ENCODE data around the gene VWA8.

The VWA8 gene

DNA sequence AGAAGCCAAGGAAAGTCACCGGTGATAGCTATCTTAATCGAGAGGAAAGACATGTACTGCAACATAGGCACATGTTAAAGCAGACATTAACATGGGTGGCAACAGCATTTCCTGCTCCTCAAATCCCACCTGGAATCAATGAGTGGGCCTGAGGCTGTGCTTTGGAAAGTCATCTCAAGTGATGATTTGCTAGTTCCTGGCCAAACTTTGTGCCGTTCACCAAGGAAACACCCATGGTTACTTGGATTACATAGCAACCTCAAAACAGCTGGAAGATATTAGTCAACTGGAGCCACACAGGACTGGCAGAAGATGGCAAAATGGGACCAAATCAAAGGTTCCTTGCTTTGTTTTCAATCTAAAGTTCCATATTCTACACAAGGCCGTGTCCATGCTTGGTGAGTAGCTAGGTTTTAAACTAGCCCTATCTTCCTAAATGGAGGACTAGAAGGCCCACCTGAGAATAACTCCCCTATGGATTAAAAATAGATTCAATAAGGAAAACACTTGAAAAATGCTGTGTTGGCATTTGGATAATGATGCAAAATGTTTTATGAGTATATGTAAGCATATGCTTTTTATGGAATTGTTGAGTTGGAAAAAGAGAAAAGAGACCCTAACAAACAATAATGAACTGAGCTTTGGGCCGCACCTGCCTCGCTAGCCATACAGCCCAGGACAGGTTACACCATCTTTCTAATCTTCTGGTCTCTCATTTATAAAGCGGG, 359.0 kb downstream of the VWA8 start:
- H3K36me3 ChIP-seq (ENCODE audit: control insufficient read depth, insufficient read depth, low read length): no peaks in the 10 kb centered on the region
- no peak overlapping the region for H3K27ac ChIP-seq (ENCODE audit: low read depth, low read length)
- no peaks in the 10 kb centered on the region for H3K27me3 ChIP-seq (ENCODE audit: control insufficient read depth, insufficient read depth, low read length)
- no peaks in the 10 kb centered on the region for H3K4me1 ChIP-seq (ENCODE audit: control insufficient read depth, insufficient read depth, low read length)
- no peak overlapping the region for H3K4me3 ChIP-seq (ENCODE audit: low read length)
- no peak overlapping the region for H3K9ac ChIP-seq (ENCODE audit: low read length)

DNA sequence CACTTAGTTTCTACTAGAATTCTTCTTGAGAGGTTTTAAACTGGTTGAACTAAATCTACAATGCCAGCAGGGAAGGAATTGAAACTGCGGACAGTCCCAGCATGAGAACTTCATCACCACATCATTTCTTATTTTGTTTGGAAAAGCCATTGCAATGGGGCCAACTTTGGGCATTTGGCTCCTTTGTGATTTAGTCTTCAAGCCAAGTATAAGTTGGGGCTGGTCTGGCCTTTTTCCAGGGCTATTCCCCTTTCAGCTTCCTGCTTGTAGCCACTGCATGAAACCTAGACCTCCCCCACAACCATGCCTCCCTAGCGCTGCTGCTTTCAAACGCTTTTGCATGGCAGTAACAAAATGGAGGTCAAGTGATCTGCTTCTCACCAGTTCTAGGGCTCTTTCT, 361.3 kb downstream of the VWA8 start:
- Histone ChIP-seq H3K27me3 (ENCODE audit: control insufficient read depth, insufficient read depth, low read length) (no peaks in the 10 kb centered on the region), H3K9ac (ENCODE audit: low read length) (no peak overlapping the region), H3K36me3 (ENCODE audit: control insufficient read depth, insufficient read depth, low read length) (no peaks in the 10 kb centered on the region), H3K4me1 (ENCODE audit: control insufficient read depth, insufficient read depth, low read length) (no peaks in the 10 kb centered on the region), H3K27ac (ENCODE audit: low read depth, low read length) (no peak overlapping the region), H3K4me3 (ENCODE audit: low read length) (no peak overlapping the region)

DNA sequence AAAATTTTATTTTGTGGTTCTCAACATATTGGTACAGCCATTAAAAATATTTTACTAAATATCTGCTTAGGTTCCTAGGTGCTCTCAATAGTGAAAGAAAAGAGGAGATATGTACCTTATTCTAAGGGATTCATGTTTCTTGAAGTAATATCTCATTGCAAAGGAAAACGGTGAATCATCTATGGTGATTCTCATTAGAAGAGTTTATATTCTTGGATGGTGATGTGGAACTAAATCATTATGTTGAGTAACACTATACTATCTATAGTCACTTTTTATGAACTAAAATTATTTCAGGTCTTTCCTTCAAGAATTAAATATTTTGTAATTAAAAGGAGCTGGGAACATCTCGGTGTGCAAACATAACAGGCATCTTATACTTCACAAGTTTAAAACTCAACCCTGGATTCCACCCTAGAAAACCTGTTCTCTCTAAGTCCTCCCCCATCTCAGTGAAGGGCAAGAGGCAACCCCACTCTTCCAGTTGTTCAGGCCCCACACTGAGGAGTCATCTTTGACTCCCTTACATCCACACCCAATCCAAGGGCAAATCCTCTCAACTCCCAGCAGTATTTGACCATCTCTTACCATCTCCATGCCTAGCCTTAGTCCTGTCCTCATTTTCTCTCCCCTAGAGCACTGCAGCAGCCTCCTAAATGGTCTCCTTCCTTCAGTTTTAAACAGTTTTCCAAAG, 363.4 kb downstream of the VWA8 start:
- no peak overlapping the region for H3K27ac ChIP-seq (ENCODE audit: low read depth, low read length)
- H3K9ac ChIP-seq (ENCODE audit: low read length): no peak overlapping the region

DNA sequence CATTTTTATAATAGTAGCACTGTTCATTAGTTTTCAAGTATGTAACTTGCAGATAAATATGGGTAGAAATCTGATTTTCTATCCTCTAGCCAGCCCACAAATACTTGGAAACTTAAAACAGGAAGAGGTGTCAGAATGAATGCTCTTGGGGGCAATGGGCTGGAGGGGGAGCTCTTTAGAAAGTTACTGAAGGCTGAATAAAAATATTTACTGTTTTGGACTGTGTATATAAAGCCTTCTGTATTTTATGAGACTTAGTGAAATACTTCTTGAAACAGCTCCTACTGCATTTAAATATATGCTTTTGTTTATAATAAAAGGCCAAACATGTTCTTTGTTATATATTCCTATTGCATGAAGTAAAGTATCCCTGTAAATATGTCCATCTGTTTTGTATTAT, 364.7 kb downstream of the VWA8 start:
- Histone ChIP-seq H3K27me3 (ENCODE audit: control insufficient read depth, insufficient read depth, low read length) (no peaks in the 10 kb centered on the region), H3K4me3 (ENCODE audit: low read length) (no peak overlapping the region), H3K4me1 (ENCODE audit: control insufficient read depth, insufficient read depth, low read length) (no peaks in the 10 kb centered on the region), H3K36me3 (ENCODE audit: control insufficient read depth, insufficient read depth, low read length) (no peaks in the 10 kb centered on the region), H3K27ac (ENCODE audit: low read depth, low read length) (no peak overlapping the region), H3K9ac (ENCODE audit: low read length) (no peak overlapping the region)

More for the DNA sequence above, 363.4 kb downstream of the VWA8 start:
- H3K4me1 ChIP-seq (ENCODE audit: control insufficient read depth, insufficient read depth, low read length): no peaks in the 10 kb centered on the region
- H3K4me3 ChIP-seq (ENCODE audit: low read length): no peak overlapping the region
- H3K27me3 ChIP-seq (ENCODE audit: control insufficient read depth, insufficient read depth, low read length): no peaks in the 10 kb centered on the region
- no peaks in the 10 kb centered on the region for H3K36me3 ChIP-seq (ENCODE audit: control insufficient read depth, insufficient read depth, low read length)

DNA sequence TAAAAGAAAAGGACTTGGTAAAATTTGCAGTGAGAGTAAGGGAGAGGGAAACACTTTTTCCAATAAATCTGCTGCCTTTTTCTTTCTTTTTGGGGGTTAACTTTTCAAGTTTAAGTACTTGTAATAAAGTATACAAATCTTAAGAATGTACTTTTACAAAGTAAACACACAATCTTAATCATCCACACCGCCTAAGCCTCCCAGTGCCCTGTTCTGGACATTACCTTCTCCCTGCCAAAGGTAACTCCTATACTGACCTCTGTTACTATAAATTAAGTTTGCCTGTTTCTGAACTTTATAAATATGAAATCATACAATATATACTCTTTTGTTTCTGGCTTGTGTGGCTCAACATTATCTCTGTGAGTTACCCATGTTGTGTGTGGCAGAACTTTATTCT, 365.6 kb downstream of the VWA8 start:
- no peaks in the 10 kb centered on the region for H3K27me3 ChIP-seq (ENCODE audit: control insufficient read depth, insufficient read depth, low read length)
- H3K27ac ChIP-seq (ENCODE audit: low read depth, low read length): no peak overlapping the region
- no peak overlapping the region for H3K9ac ChIP-seq (ENCODE audit: low read length)
- no peaks in the 10 kb centered on the region for H3K36me3 ChIP-seq (ENCODE audit: control insufficient read depth, insufficient read depth, low read length)
- no peaks in the 10 kb centered on the region for H3K4me1 ChIP-seq (ENCODE audit: control insufficient read depth, insufficient read depth, low read length)
- H3K4me3 ChIP-seq (ENCODE audit: low read length): no peak overlapping the region

DNA sequence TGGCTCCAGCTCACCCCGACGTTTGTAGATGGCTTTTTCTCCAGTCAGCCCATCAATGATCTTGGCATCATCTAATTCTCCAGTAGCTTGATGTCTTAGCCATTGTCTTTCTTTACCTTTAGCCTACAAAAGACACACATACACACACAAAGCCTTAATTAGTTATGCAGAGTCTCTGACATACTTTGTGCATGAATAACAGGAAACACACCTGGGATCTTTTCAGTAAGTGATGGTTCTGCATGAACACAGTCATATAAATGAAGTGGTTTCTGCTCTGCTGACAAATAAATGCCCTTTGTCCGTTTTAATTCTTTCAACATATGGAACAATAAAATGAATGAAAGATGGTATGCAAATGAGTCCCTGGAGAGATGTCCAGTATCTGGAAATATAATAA, 370.3 kb downstream of the VWA8 start:
- H3K9ac ChIP-seq (ENCODE audit: low read length): no peak overlapping the region
- H3K27me3 ChIP-seq (ENCODE audit: control insufficient read depth, insufficient read depth, low read length): no peaks in the 10 kb centered on the region
- H3K27ac ChIP-seq (ENCODE audit: low read depth, low read length): no peak overlapping the region
- no peaks in the 10 kb centered on the region for H3K36me3 ChIP-seq (ENCODE audit: control insufficient read depth, insufficient read depth, low read length)
- H3K4me3 ChIP-seq (ENCODE audit: low read length): no peak overlapping the region
- H3K4me1 ChIP-seq (ENCODE audit: control insufficient read depth, insufficient read depth, low read length): no peaks in the 10 kb centered on the region

DNA sequence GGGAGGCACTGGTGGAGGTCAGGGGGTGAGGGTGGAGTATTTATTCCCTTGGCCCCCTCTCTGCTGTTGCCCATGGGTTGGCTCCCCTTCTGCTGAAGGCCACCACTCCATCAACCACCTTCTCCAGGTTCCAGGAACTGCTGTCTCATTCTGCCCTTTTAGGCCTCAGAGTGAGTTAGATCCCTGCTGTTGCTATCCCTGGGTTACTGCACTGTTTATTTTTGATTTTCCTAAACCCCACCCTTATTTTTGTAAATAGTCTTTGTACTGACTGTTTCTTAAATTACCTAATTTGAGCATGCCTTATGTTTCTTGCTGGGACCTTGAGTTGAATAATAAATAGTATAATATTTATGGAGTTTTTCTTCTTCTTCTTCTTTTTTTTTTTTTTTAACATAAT, 370.8 kb downstream of the VWA8 start:
- H3K27ac ChIP-seq (ENCODE audit: low read depth, low read length): no peak overlapping the region
- H3K27me3 ChIP-seq (ENCODE audit: control insufficient read depth, insufficient read depth, low read length): no peaks in the 10 kb centered on the region
- no peaks in the 10 kb centered on the region for H3K36me3 ChIP-seq (ENCODE audit: control insufficient read depth, insufficient read depth, low read length)
- no peak overlapping the region for H3K9ac ChIP-seq (ENCODE audit: low read length)
- no peaks in the 10 kb centered on the region for H3K4me1 ChIP-seq (ENCODE audit: control insufficient read depth, insufficient read depth, low read length)
- no peak overlapping the region for H3K4me3 ChIP-seq (ENCODE audit: low read length)

DNA sequence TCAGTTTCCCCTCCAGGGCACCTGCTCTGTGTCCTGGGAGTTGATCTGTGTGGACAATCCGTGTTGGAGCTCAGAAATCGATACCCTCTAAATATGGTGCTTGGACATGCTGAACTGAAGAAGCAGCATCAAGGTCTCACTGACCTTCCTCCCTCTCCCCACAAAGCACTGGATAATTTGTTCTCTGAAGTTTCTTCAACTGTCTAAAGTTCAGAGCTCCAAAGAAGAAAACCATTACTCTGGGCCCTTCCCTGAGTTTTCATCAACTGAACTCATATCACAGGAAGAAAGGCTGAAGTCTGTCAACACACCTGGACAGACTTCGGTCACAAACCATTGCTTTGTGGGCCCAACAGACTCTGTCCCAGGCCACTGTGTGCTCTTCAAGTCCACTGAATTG, 371.5 kb downstream of the VWA8 start:
- H3K4me3 ChIP-seq (ENCODE audit: low read length): no peak overlapping the region
- H3K27me3 ChIP-seq (ENCODE audit: control insufficient read depth, insufficient read depth, low read length): no peaks in the 10 kb centered on the region
- H3K36me3 ChIP-seq (ENCODE audit: control insufficient read depth, insufficient read depth, low read length): no peaks in the 10 kb centered on the region
- H3K9ac ChIP-seq (ENCODE audit: low read length): no peak overlapping the region
- H3K27ac ChIP-seq (ENCODE audit: low read depth, low read length): no peak overlapping the region
- H3K4me1 ChIP-seq (ENCODE audit: control insufficient read depth, insufficient read depth, low read length): no peaks in the 10 kb centered on the region

DNA sequence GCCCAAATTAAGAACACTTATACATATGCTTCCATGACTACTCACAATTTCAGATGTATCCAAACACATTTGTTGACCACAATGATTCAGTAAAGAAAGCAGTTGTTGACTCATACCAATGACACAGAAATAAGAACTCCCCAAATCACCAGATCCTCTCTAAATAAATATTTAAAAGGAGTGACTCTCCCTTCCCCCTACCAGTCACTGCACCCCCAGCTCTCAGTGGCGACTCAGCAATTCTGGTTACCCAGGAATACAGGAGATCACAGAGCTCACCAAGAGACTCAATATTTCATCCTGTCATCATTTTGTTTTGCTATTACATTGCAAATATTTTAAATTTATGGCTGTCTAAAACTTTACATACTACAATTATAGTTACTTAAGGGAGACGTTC, 372.0 kb downstream of the VWA8 start:
- H3K36me3 ChIP-seq (ENCODE audit: control insufficient read depth, insufficient read depth, low read length): no peaks in the 10 kb centered on the region
- H3K27me3 ChIP-seq (ENCODE audit: control insufficient read depth, insufficient read depth, low read length): no peaks in the 10 kb centered on the region

DNA sequence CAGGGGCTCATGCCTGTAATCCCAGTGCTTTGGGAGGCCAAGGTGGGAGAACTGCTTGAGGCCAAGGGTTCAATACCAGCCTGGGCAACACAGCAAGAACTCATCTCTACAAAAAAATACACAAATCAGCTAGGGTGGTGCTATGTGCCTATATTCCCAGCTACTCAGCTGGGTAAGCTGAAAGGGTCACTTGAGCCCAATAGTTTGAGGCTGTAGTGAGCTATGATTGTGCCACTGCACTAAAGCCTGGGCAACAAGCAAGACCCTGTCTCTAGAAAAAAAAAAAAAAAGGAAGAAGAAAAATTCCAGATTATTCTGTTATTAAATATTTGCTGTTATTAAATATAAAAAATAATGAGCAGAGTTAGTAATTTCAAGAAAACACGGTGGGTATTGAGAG, 372.5 kb downstream of the VWA8 start:
- Histone ChIP-seq H3K9ac (ENCODE audit: low read length) (no peak overlapping the region), H3K27me3 (ENCODE audit: control insufficient read depth, insufficient read depth, low read length) (no peaks in the 10 kb centered on the region), H3K36me3 (ENCODE audit: control insufficient read depth, insufficient read depth, low read length) (no peaks in the 10 kb centered on the region), H3K4me1 (ENCODE audit: control insufficient read depth, insufficient read depth, low read length) (no peaks in the 10 kb centered on the region), H3K27ac (ENCODE audit: low read depth, low read length) (no peak overlapping the region), H3K4me3 (ENCODE audit: low read length) (no peak overlapping the region)

More for the DNA sequence above, 372.0 kb downstream of the VWA8 start:
- Histone ChIP-seq H3K4me3 (ENCODE audit: low read length) (no peak overlapping the region), H3K4me1 (ENCODE audit: control insufficient read depth, insufficient read depth, low read length) (no peaks in the 10 kb centered on the region), H3K9ac (ENCODE audit: low read length) (no peak overlapping the region), H3K27ac (ENCODE audit: low read depth, low read length) (no peak overlapping the region)

DNA sequence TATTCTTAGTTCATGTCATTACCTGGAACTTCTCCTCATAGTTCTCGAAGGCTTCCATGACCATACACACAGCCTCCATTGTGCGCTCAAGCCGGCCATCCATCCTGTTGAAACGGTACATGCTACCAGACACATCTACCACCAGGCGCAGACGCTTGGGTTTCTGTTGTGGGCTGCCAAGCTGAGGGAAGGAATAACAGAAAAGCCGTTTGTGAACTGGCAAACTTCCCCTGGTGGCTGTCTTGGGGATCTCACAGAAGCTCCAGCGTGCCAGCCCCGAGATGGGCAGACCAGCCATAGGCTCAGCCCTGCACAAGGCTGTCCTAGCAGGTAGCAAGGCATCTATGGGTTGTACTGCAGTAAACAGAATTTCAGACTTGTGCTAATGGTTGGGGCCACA, 373.4 kb downstream of the VWA8 start:
- no peak overlapping the region for H3K4me3 ChIP-seq (ENCODE audit: low read length)
- no peaks in the 10 kb centered on the region for H3K36me3 ChIP-seq (ENCODE audit: control insufficient read depth, insufficient read depth, low read length)
- H3K27ac ChIP-seq (ENCODE audit: low read depth, low read length): no peak overlapping the region

DNA sequence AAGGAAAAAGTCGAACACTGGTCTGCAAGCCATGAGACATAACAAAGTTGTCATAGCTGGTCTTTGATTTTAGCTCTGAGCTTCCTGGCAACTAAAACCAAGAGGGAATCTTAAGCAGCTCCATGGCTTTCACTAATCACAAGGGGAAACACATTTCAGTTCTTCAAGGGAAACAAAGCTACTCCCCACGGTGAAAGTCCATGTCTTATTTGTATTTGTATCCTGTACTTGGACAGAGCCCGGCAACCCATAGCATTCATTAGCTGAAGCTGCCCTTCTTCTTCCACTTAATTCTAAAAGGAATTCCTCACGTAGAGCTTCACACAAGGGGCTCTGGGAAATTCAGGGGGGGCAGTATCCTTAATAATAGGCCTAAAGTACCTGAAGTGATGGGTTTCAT, 374.7 kb downstream of the VWA8 start:
- Histone ChIP-seq H3K4me3 (ENCODE audit: low read length) (no peak overlapping the region), H3K9ac (ENCODE audit: low read length) (no peak overlapping the region), H3K27me3 (ENCODE audit: control insufficient read depth, insufficient read depth, low read length) (no peaks in the 10 kb centered on the region), H3K4me1 (ENCODE audit: control insufficient read depth, insufficient read depth, low read length) (no peaks in the 10 kb centered on the region), H3K27ac (ENCODE audit: low read depth, low read length) (no peak overlapping the region), H3K36me3 (ENCODE audit: control insufficient read depth, insufficient read depth, low read length) (no peaks in the 10 kb centered on the region)

More for the DNA sequence above, 373.4 kb downstream of the VWA8 start:
- Histone ChIP-seq H3K9ac (ENCODE audit: low read length) (no peak overlapping the region), H3K27me3 (ENCODE audit: control insufficient read depth, insufficient read depth, low read length) (no peaks in the 10 kb centered on the region), H3K4me1 (ENCODE audit: control insufficient read depth, insufficient read depth, low read length) (no peaks in the 10 kb centered on the region)

DNA sequence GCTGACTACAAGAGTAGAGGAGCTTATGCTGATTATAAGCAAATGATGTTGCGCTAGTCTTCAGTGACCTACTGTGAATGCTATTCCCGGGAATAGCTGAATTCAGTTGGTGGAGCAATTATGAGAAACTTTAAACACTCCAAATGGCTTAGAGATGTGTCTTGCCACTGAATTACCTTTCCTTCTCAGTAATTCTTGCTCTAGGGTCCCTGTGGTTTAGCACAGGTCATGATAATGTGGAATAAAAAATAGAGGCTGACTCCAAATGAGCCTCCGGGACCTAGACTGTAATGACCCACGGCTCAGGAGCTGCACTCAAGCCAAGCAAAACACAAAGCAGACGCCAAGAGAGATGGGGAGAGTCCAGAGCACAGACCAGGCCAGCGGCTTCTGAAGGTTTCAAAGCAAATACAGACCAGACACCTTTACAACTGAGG, 378.9 kb downstream of the VWA8 start:
- Histone ChIP-seq H3K27ac (ENCODE audit: low read depth, low read length) (no peak overlapping the region), H3K4me1 (ENCODE audit: control insufficient read depth, insufficient read depth, low read length) (no peaks in the 10 kb centered on the region), H3K4me3 (ENCODE audit: low read length) (no peak overlapping the region), H3K36me3 (ENCODE audit: control insufficient read depth, insufficient read depth, low read length) (no peaks in the 10 kb centered on the region), H3K9ac (ENCODE audit: low read length) (no peak overlapping the region), H3K27me3 (ENCODE audit: control insufficient read depth, insufficient read depth, low read length) (no peaks in the 10 kb centered on the region)
